Measurements from ENCODE around the gene MX1. TPM values are rescaled to one million over a fixed set of nuclear protein-coding genes. Genes with fewer than 3 reads are reported as not detected.

Gene MX1
- total and polyA plus RNA-seq, 2 of the 13 experiments (the other 11 are each of a cell fraction or from before 2014, with no cell fraction given): 2.6 to 5.8 TPM

DNA sequence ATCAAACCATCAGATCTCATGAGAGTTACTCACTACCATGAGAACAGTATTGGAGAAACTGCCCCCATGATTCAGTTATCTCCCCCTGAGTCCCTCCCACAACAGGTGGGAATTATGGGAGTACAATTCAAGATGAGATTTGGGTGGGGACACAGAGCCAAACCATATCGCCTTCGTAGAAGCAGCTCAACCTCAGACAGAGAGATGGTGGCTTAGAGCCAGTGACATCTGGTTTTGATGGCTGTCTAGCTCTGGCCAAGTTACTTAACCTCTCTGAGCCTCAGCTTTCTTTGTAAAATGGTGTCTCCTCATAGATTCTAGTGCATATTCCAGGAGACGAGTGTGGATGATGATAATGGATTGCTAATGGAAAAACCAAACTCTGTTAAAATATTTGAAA, 27.2 kb downstream of the MX1 start (continued):
- TF ChIP-seq ZNF512B (CRISPR knock-in tag; IDR thresholded peaks at IDR 0.05; ENCODE audit: borderline replicate concordance) (no peak), PHF20 (CRISPR knock-in tag; IDR thresholded peaks at IDR 0.05) (no peak), ZNF333 (CRISPR knock-in tag; IDR thresholded peaks at IDR 0.05; ENCODE audit: borderline replicate concordance) (no peak)

DNA sequence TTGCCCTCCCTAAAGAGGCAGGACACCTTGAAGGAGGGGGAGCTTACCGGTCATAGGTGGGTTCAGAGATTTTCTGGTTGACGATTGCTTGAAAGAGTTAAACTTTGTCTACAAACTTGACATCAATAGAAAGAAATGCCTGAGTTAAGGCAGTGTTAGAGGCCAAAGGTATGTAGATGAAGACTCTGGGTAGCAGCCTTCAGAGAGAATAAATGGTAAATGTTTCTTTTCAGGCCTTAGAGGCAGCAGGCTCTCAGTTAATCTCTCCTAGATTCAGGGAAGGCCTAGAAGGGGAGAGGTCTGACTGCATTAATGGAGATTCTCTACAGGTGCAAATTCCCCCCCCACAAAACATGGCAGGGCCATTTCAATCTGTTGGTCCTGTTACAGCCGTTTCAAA, 27.7 kb downstream of the MX1 start:
- intact Hi-C loops (cut with micrococcal nuclease; ENCODE audit: unreplicated experiment) (no loop called here), in situ Hi-C loops (cut with HindIII; ENCODE audit: extremely low pct_ligation_motif_present, low pct_unique_long_range_greater_than_20kb) (no loop called here)
- Histone ChIP-seq H3K4me3 (replicated peaks in 1 of 3; ENCODE audit: insufficient read depth in 1 of 3, low read depth in 2 of 3, low read length in 3 of 3) (no peak overlapping the region), H3K9ac (ENCODE audit: insufficient read depth, low read depth, low read length) (no peak overlapping the region), H3K36me3 (replicated peaks in 1 of 2; ENCODE audit: control insufficient read depth in 1 of 2, insufficient read depth in 2 of 2, low read length in 2 of 2) (no peaks in the 10 kb centered on the region), H2AFZ (ENCODE audit: low read length) (no peak overlapping the region), H3K27ac (ENCODE audit: extremely low read length, insufficient read depth, low read length) (no peak overlapping the region), H3K79me2 (ENCODE audit: insufficient read depth, low read length) (no peaks in the 10 kb centered on the region), H4K20me1 (ENCODE audit: insufficient read depth, low read length) (no peaks in the 10 kb centered on the region), H3K4me1 (ENCODE audit: insufficient read depth, low read length) (no peaks in the 10 kb centered on the region), H3K9me3 (ENCODE audit: low read length) (no peaks in the 10 kb centered on the region), H3K4me2 (ENCODE audit: low read depth, low read length) (no peak overlapping the region), H3K27me3 (ENCODE audit: control insufficient read depth in 1 of 2, insufficient read depth in 2 of 2, low read length in 2 of 2) (no peaks in the 10 kb centered on the region)
- no TSS peak for BruUV-seq (replicated peaks)
- ChIA-PET POLR2A (no interaction called here), CTCF (ENCODE audit: low intra/inter-chr PET ratio, low total read pairs) (no interaction called here)
- ATAC-seq (no peak), FAIRE-seq (no peak), DNase-seq (ENCODE audit: low spot score) (no peak)
- WGBS (ENCODE audit: low lambda C conversion rate): 34% methylated on average over 3 of the region's 3 CpGs
- TF ChIP-seq, protein P1, sequence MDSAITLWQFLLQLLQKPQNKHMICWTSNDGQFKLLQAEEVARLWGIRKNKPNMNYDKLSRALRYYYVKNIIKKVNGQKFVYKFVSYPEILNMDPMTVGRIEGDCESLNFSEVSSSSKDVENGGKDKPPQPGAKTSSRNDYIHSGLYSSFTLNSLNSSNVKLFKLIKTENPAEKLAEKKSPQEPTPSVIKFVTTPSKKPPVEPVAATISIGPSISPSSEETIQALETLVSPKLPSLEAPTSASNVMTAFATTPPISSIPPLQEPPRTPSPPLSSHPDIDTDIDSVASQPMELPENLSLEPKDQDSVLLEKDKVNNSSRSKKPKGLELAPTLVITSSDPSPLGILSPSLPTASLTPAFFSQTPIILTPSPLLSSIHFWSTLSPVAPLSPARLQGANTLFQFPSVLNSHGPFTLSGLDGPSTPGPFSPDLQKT (CRISPR knock-in tag; IDR thresholded peaks at IDR 0.05; ENCODE audit: borderline replicate concordance): no peak
- TF ChIP-seq KDM2A (CRISPR knock-in tag; IDR thresholded peaks at IDR 0.05; ENCODE audit: borderline replicate concordance, low read depth): no peak
- no peak for TF ChIP-seq SOX13 (IDR thresholded peaks at IDR 0.05)
- TF ChIP-seq SOX13 (CRISPR knock-in tag; conservative IDR thresholded peaks at IDR 0.05 in 1 of 2, IDR thresholded peaks at IDR 0.05 in 1 of 2): no peak
- no peak for TF ChIP-seq CEBPG (CRISPR knock-in tag; IDR thresholded peaks at IDR 0.05)
- no peak for TF ChIP-seq ZSCAN30 (CRISPR knock-in tag; IDR thresholded peaks at IDR 0.05)
- no peak for TF ChIP-seq ZNF337 (CRISPR knock-in tag; IDR thresholded peaks at IDR 0.05; ENCODE audit: borderline replicate concordance, low read depth)
- no peak for TF ChIP-seq DBP (CRISPR knock-in tag; IDR thresholded peaks at IDR 0.05; ENCODE audit: not compliant biosample characterization)
- TF ChIP-seq REPIN1 (CRISPR knock-in tag; IDR thresholded peaks at IDR 0.05; ENCODE audit: borderline replicate concordance, low read depth): no peak
- no peak for TF ChIP-seq ZFAT (CRISPR knock-in tag; conservative IDR thresholded peaks at IDR 0.05)
- TF ChIP-seq, protein P2, sequence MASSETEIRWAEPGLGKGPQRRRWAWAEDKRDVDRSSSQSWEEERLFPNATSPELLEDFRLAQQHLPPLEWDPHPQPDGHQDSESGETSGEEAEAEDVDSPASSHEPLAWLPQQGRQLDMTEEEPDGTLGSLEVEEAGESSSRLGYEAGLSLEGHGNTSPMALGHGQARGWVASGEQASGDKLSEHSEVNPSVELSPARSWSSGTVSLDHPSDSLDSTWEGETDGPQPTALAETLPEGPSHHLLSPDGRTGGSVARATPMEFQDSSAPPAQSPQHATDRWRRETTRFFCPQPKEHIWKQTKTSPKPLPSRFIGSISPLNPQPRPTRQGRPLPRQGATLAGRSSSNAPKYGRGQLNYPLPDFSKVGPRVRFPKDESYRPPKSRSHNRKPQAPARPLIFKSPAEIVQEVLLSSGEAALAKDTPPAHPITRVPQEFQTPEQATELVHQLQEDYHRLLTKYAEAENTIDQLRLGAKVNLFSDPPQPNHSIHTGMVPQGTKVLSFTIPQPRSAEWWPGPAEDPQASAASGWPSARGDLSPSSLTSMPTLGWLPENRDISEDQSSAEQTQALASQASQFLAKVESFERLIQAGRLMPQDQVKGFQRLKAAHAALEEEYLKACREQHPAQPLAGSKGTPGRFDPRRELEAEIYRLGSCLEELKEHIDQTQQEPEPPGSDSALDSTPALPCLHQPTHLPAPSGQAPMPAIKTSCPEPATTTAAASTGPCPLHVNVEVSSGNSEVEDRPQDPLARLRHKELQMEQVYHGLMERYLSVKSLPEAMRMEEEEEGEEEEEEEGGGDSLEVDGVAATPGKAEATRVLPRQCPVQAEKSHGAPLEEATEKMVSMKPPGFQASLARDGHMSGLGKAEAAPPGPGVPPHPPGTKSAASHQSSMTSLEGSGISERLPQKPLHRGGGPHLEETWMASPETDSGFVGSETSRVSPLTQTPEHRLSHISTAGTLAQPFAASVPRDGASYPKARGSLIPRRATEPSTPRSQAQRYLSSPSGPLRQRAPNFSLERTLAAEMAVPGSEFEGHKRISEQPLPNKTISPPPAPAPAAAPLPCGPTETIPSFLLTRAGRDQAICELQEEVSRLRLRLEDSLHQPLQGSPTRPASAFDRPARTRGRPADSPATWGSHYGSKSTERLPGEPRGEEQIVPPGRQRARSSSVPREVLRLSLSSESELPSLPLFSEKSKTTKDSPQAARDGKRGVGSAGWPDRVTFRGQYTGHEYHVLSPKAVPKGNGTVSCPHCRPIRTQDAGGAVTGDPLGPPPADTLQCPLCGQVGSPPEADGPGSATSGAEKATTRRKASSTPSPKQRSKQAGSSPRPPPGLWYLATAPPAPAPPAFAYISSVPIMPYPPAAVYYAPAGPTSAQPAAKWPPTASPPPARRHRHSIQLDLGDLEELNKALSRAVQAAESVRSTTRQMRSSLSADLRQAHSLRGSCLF (CRISPR knock-in tag; IDR thresholded peaks at IDR 0.05; ENCODE audit: borderline replicate concordance): no peak

All from HepG2 (cell line).